ENCODE results near the gene INSIG2.

INSIG2 gene

DNA sequence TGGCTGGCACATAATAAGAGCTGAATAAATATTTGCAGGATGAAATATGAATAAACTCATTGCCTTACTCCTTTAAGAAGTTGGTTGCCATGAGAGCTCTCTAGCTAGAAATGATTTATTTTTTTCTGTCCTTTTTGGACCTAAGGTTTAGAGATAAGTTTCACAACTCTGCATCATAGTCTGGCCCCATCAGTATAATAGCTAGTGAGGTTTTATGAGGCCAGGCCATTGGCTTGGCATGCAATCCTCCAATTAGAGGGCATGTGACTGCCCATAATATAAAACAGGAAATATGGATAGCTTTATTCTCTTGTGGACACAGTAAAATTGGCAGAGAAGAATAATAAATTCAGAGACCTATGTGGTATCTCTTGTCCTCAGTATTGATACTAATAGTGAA lies 26.2 kb upstream of the INSIG2 start:
- H3K27me3 ChIP-seq (ENCODE audit: control insufficient read depth, insufficient read depth, low read length): no peaks in the 10 kb centered on the region
- H3K36me3 ChIP-seq (ENCODE audit: control insufficient read depth, insufficient read depth, low read length): no peaks in the 10 kb centered on the region
- no peak overlapping the region for H3K4me3 ChIP-seq (ENCODE audit: low read depth, low read length)
- no peak overlapping the region for H3K9ac ChIP-seq (ENCODE audit: low read depth, low read length)
- H3K4me1 ChIP-seq (ENCODE audit: control insufficient read depth, insufficient read depth, low read length): no peaks in the 10 kb centered on the region
- H3K9me3 ChIP-seq (ENCODE audit: control insufficient read depth, insufficient read depth, low read length): no peaks in the 10 kb centered on the region

DNA sequence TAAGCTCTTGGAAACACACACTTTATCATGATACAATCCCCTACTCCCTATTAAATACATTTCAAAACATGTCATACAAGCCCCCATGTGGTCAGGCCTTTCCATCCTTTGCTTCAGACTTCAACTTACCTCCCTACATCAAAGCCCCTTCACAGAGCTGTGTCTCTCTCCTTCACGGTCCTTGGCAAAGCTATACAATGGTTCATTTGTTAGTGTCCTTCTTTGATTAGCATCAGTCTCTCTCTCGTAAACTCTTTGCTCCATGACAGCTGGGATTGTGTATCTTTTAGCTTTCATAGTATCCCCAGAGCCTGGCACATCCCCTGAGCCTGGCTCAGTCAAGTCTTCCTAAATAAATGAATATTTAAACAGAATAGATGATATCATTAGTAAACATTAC lies 25.6 kb upstream of the INSIG2 start:
- Histone ChIP-seq H3K9ac (ENCODE audit: low read depth, low read length) (no peak overlapping the region), H3K4me1 (ENCODE audit: control insufficient read depth, insufficient read depth, low read length) (no peaks in the 10 kb centered on the region), H3K27me3 (ENCODE audit: control insufficient read depth, insufficient read depth, low read length) (no peaks in the 10 kb centered on the region), H3K4me3 (ENCODE audit: low read depth, low read length) (no peak overlapping the region), H3K36me3 (ENCODE audit: control insufficient read depth, insufficient read depth, low read length) (no peaks in the 10 kb centered on the region), H3K9me3 (ENCODE audit: control insufficient read depth, insufficient read depth, low read length) (no peaks in the 10 kb centered on the region)

DNA sequence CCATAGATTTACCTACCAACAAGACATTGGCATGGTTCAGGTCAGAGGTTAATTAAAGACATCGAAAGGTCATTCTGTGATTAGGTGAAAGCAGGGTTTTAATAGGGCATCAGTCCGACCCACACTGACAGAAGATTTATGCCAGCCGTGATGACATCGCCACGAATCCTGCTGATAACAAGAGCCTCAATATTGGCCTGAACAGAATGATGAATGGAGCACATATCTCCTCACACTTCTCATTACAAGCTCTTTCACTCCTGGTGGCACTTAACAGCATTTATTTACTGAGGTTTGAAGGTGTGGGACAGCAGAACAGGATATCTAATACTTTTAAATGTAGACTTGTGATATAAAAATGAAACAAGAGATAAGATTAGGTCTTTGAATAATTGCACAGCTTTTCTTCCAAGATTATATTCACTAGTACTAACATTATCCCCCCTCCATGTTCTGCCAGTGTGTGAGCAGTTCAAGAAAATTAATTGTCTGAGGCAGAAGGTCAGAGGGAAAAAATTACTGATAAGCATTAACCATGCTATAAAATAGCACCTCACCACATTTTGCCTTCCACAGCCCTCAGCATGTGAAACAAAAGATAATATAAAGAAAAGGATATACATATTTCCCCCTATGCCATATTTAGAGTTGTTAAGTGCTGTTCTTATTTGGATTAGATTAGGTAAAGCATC lies 23.1 kb upstream of the INSIG2 start:
- Histone ChIP-seq H3K27me3 (ENCODE audit: control insufficient read depth, insufficient read depth, low read length) (no peaks in the 10 kb centered on the region), H3K9me3 (ENCODE audit: control insufficient read depth, insufficient read depth, low read length) (no peaks in the 10 kb centered on the region), H3K4me3 (ENCODE audit: low read depth, low read length) (no peak overlapping the region), H3K36me3 (ENCODE audit: control insufficient read depth, insufficient read depth, low read length) (no peaks in the 10 kb centered on the region), H3K4me1 (ENCODE audit: control insufficient read depth, insufficient read depth, low read length) (no peaks in the 10 kb centered on the region), H3K9ac (ENCODE audit: low read depth, low read length) (no peak overlapping the region)

GRCh38 chr2:118065921-118066511 lies 22.3 kb upstream of the INSIG2 start:
- H3K9ac ChIP-seq (ENCODE audit: low read depth, low read length): no peak overlapping the region
- no peaks in the 10 kb centered on the region for H3K27me3 ChIP-seq (ENCODE audit: control insufficient read depth, insufficient read depth, low read length)
- H3K4me1 ChIP-seq (ENCODE audit: control insufficient read depth, insufficient read depth, low read length): no peaks in the 10 kb centered on the region

GRCh38 chr2:118077636-118078247 lies 10.5 kb upstream of the INSIG2 start:
- Histone ChIP-seq H3K4me1 (ENCODE audit: control insufficient read depth, insufficient read depth, low read length) (no peaks in the 10 kb centered on the region), H3K4me3 (ENCODE audit: low read depth, low read length) (no peak overlapping the region), H3K36me3 (ENCODE audit: control insufficient read depth, insufficient read depth, low read length) (no peaks in the 10 kb centered on the region), H3K27me3 (ENCODE audit: control insufficient read depth, insufficient read depth, low read length) (no peaks in the 10 kb centered on the region), H3K9ac (ENCODE audit: low read depth, low read length) (no peak overlapping the region), H3K9me3 (ENCODE audit: control insufficient read depth, insufficient read depth, low read length) (no peaks in the 10 kb centered on the region)

More at GRCh38 chr2:118065921-118066511, 22.3 kb upstream of the INSIG2 start:
- Histone ChIP-seq H3K4me3 (ENCODE audit: low read depth, low read length) (no peak overlapping the region), H3K36me3 (ENCODE audit: control insufficient read depth, insufficient read depth, low read length) (no peaks in the 10 kb centered on the region), H3K9me3 (ENCODE audit: control insufficient read depth, insufficient read depth, low read length) (no peaks in the 10 kb centered on the region)

- no peak overlapping the region for H3K4me3 ChIP-seq (ENCODE audit: low read depth, low read length)
- no peaks in the 10 kb centered on the region for H3K36me3 ChIP-seq (ENCODE audit: control insufficient read depth, insufficient read depth, low read length)
- H3K27me3 ChIP-seq (ENCODE audit: control insufficient read depth, insufficient read depth, low read length): no peaks in the 10 kb centered on the region
- H3K9me3 ChIP-seq (ENCODE audit: control insufficient read depth, insufficient read depth, low read length): no peaks in the 10 kb centered on the region
- H3K9ac ChIP-seq (ENCODE audit: low read depth, low read length): no peak overlapping the region
- H3K4me1 ChIP-seq (ENCODE audit: control insufficient read depth, insufficient read depth, low read length): no peaks in the 10 kb centered on the region
Observed at GRCh38 chr2:118078734-118079133, 9.5 kb upstream of the INSIG2 start.

DNA sequence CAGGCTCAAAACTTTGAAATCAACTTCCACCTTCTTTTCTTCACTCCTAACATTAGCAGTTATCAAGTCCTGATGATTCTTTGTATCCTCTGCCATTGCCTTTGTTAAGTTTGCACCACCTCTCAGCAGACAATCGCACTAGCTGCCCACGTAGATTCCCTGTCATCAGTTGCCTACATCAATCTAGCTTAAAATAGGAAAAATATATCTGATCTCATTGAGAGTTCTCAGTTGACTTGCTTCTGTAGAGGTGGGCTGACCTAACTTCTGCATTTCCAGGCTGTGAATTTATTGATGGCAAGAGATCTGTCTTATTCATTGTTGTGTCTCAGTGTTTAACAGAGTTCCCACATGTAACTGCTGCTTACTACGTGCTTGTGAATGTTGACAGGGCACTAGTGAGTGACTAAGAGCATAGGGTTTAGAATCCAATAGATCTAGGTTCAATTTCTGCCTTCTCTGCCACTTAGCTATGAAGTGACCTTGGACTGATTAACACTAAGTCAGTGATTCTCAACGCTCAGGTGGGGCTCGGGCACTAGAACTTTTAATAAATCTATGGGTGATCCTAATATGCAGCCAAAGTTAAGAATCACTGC lies 3.7 kb upstream of the INSIG2 start:
- Histone ChIP-seq H3K9me3 (ENCODE audit: control insufficient read depth, insufficient read depth, low read length) (no peaks in the 10 kb centered on the region), H3K9ac (ENCODE audit: low read depth, low read length) (no peak overlapping the region), H3K27me3 (ENCODE audit: control insufficient read depth, insufficient read depth, low read length) (no peaks in the 10 kb centered on the region), H3K4me1 (ENCODE audit: control insufficient read depth, insufficient read depth, low read length) (peaks cover 1% of the 10 kb centered on the region), H3K36me3 (ENCODE audit: control insufficient read depth, insufficient read depth, low read length) (no peaks in the 10 kb centered on the region), H3K4me3 (ENCODE audit: low read depth, low read length) (no peak overlapping the region)

DNA sequence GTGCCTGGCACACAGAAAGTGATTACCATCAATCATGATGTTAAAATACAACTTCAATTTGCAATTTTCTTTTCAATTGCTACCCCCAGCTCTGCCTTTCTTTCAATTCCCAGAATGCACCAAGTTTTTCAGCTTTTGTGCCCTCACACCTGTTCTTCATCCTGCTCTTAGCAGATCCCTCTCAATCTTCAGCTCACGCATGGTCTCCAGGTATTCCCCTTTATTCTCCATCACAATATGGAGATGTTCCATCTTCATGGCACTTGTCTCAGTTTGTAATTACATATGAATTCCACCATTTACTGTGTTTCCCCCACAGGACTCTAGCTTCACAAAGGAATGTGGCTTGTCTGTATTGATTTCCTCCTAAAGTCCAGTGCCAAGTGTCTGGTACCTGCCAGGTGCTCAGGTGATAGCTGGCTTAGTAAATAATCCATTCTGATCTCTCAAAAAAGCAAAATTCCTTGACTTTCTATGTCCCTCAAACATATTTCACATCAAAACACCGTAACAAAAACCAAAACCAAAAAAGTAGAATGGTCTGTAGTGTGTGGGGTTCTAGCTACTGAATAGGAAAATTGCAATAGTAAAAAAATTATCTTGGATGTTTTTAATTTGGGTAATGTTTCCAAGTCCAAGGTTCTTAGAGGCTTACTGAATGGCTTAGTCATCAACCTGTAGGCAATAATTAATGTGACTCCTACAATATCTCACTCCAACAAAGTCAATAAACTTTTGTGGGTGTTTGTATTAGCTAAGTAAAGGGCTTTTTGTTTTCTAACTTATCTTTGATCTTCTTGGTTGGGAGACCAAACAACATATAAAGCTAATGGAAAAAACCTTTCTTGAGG lies 2.9 kb upstream of the INSIG2 start:
- H3K9ac ChIP-seq (ENCODE audit: low read depth, low read length): no peak overlapping the region
- H3K4me3 ChIP-seq (ENCODE audit: low read depth, low read length): no peak overlapping the region
- H3K9me3 ChIP-seq (ENCODE audit: control insufficient read depth, insufficient read depth, low read length): no peaks in the 10 kb centered on the region

DNA sequence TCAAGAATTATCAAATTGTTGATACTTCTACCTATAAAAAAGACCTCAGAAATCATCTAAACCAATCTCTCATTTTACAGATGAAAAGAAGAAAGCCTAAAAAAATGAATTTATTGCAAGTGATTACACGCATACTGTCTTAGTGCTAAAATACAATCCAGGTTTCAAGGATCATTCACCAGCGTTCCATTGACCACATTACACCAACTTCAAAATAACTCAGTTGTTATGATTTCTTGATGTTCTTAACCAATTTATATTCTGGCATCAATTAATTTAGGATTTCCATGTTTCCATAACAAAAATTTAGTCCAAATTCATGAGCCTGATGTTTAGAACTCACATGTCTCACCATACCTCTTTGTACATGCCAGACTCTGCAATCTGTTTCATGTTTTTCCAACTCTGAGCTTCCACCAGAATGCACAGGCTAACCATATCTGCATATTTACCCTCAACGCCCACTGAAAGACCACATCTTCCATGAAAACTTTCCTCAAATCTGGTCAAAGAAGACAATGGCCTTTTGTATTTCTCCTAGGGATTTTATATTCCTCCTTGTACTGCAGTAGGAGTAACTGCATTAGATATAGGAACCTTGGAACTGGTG lies 2.1 kb upstream of the INSIG2 start:
- Histone ChIP-seq H3K4me3 (ENCODE audit: low read depth, low read length) (no peak overlapping the region), H3K9me3 (ENCODE audit: control insufficient read depth, insufficient read depth, low read length) (no peaks in the 10 kb centered on the region), H3K9ac (ENCODE audit: low read depth, low read length) (no peak overlapping the region), H3K4me1 (ENCODE audit: control insufficient read depth, insufficient read depth, low read length) (peaks cover 2% of the 10 kb centered on the region), H3K36me3 (ENCODE audit: control insufficient read depth, insufficient read depth, low read length) (no peaks in the 10 kb centered on the region), H3K27me3 (ENCODE audit: control insufficient read depth, insufficient read depth, low read length) (no peaks in the 10 kb centered on the region)

More for the DNA sequence above, 2.9 kb upstream of the INSIG2 start:
- H3K27me3 ChIP-seq (ENCODE audit: control insufficient read depth, insufficient read depth, low read length): no peaks in the 10 kb centered on the region
- H3K36me3 ChIP-seq (ENCODE audit: control insufficient read depth, insufficient read depth, low read length): no peaks in the 10 kb centered on the region
- H3K4me1 ChIP-seq (ENCODE audit: control insufficient read depth, insufficient read depth, low read length): peaks cover 2% of the 10 kb centered on the region

GRCh38 chr2:118089139-118089800 lies 999 bp downstream of the INSIG2 start:
- H3K9me3 ChIP-seq (ENCODE audit: control insufficient read depth, insufficient read depth, low read length): no peaks in the 10 kb centered on the region
- no peaks in the 10 kb centered on the region for H3K27me3 ChIP-seq (ENCODE audit: control insufficient read depth, insufficient read depth, low read length)
- peak overlapping the region; percentile 90 for H3K4me3 ChIP-seq (ENCODE audit: low read depth, low read length)
- peak overlapping the region; percentile 41 for H3K9ac ChIP-seq (ENCODE audit: low read depth, low read length)
- peaks cover 2% of the 10 kb centered on the region for H3K4me1 ChIP-seq (ENCODE audit: control insufficient read depth, insufficient read depth, low read length)
- H3K36me3 ChIP-seq (ENCODE audit: control insufficient read depth, insufficient read depth, low read length): no peaks in the 10 kb centered on the region

Measured in iPS-15b (cell line).